ENCODE measurements around the gene MAST2. TPM values are rescaled to one million over a fixed set of nuclear protein-coding genes. Genes with fewer than 3 reads are reported as not detected.
"Not testable (repeated sequence)": the region's sequence is repeated elsewhere in the genome, so short reads cannot be mapped to it uniquely, and the experiment has no call there.

Gene MAST2
- total RNA-seq, 1 experiment from 2014 or later: 77.0 TPM

DNA sequence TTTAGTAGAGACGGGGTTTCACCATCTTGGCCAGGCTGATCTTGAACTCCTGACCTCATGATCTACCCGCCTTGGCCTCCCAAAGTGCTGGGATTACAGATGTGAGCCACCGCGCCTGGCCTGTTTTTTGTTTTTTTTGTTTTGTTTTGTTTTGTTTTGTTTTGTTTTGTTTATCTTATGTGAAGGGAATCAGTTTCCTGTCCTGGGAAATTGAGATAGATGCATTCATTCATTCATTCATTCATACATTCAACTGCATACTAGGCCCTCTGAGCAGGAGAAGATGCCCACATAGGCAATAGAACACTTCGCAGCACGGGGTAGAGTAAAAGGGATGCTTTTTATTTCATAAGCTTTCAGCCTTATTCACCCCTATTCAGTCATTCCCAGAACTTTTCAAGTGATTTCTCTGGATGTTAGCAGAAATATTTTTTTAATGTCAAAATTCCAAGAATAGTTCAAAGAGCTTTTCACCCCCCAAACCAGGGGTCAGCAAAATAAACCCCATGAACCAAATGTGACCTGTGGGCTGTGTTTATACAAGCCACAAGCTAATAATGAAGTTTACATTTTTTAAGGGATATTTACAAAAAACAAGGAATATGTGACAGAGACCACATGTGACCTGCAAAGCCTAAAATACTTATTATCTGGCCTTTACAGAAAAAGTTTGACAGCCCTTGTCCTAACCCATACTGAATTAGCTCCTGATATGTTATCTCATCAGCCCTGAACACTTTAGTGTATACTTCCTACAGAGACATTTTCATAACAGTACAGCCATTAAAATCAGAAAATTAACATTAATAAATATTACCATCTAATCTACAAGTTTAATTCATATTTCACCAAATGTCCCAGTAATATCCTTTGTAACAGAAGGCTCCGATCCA, 127.1 kb downstream of the MAST2 start:
- H3K27me3 ChIP-seq (ENCODE audit: control insufficient read depth, insufficient read depth, low read length): no peaks in the 10 kb centered on the region
- ChIA-PET CTCF (interaction anchor here (1.0 kb wide), 1 partner anchor 14 kb away, joined by 3 read pairs; no protein-coding TSS in a partner anchor), POLR2A (no interaction called here)
- TF ChIP-seq POLR2AphosphoS5 (IDR thresholded peaks at IDR 0.05; ENCODE audit: low read depth, low read length) (no peak), TCF7L2 (IDR thresholded peaks at IDR 0.05; ENCODE audit: low read depth, low read length) (no peak), SIN3A (IDR thresholded peaks at IDR 0.05; ENCODE audit: borderline replicate concordance, insufficient read depth, low read depth, low read length) (no peak)
- TF ChIP-seq, protein P1, sequence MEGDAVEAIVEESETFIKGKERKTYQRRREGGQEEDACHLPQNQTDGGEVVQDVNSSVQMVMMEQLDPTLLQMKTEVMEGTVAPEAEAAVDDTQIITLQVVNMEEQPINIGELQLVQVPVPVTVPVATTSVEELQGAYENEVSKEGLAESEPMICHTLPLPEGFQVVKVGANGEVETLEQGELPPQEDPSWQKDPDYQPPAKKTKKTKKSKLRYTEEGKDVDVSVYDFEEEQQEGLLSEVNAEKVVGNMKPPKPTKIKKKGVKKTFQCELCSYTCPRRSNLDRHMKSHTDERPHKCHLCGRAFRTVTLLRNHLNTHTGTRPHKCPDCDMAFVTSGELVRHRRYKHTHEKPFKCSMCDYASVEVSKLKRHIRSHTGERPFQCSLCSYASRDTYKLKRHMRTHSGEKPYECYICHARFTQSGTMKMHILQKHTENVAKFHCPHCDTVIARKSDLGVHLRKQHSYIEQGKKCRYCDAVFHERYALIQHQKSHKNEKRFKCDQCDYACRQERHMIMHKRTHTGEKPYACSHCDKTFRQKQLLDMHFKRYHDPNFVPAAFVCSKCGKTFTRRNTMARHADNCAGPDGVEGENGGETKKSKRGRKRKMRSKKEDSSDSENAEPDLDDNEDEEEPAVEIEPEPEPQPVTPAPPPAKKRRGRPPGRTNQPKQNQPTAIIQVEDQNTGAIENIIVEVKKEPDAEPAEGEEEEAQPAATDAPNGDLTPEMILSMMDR (IDR thresholded peaks at IDR 0.05): no peak
- TF ChIP-seq, protein P2, sequence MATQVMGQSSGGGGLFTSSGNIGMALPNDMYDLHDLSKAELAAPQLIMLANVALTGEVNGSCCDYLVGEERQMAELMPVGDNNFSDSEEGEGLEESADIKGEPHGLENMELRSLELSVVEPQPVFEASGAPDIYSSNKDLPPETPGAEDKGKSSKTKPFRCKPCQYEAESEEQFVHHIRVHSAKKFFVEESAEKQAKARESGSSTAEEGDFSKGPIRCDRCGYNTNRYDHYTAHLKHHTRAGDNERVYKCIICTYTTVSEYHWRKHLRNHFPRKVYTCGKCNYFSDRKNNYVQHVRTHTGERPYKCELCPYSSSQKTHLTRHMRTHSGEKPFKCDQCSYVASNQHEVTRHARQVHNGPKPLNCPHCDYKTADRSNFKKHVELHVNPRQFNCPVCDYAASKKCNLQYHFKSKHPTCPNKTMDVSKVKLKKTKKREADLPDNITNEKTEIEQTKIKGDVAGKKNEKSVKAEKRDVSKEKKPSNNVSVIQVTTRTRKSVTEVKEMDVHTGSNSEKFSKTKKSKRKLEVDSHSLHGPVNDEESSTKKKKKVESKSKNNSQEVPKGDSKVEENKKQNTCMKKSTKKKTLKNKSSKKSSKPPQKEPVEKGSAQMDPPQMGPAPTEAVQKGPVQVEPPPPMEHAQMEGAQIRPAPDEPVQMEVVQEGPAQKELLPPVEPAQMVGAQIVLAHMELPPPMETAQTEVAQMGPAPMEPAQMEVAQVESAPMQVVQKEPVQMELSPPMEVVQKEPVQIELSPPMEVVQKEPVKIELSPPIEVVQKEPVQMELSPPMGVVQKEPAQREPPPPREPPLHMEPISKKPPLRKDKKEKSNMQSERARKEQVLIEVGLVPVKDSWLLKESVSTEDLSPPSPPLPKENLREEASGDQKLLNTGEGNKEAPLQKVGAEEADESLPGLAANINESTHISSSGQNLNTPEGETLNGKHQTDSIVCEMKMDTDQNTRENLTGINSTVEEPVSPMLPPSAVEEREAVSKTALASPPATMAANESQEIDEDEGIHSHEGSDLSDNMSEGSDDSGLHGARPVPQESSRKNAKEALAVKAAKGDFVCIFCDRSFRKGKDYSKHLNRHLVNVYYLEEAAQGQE (IDR thresholded peaks at IDR 0.05; ENCODE audit: insufficient read depth in 1 of 2, low read depth in 2 of 2, low read length in 1 of 2): no peak
- no peaks in the 10 kb centered on the region for H3K9me3 ChIP-seq (ENCODE audit: control insufficient read depth, insufficient read depth, low read depth, low read length)
- H3K27ac ChIP-seq (ENCODE audit: low read length): peak overlapping the region; percentile 83
- no peak for ATAC-seq
- no peak for DNase-seq (ENCODE audit: low read depth, low spot score)
- in situ Hi-C loops (cut with HindIII; ENCODE audit: low pct_unique_long_range_greater_than_20kb, low sequenced_read_pairs) (no loop called here), intact Hi-C loops (cut with micrococcal nuclease; ENCODE audit: unreplicated experiment) (no loop called here)
- no TSS peak for BruUV-seq (replicated peaks)
- no peaks in the 10 kb centered on the region for H3K36me3 ChIP-seq (ENCODE audit: control insufficient read depth, insufficient read depth, low read length)
- no peak overlapping the region for H3K4me3 ChIP-seq (ENCODE audit: low read depth in 2 of 2, low read length in 2 of 2)
- H3K4me1 ChIP-seq (ENCODE audit: control insufficient read depth, insufficient read depth, low read length): peaks cover 28% of the 10 kb centered on the region

DNA sequence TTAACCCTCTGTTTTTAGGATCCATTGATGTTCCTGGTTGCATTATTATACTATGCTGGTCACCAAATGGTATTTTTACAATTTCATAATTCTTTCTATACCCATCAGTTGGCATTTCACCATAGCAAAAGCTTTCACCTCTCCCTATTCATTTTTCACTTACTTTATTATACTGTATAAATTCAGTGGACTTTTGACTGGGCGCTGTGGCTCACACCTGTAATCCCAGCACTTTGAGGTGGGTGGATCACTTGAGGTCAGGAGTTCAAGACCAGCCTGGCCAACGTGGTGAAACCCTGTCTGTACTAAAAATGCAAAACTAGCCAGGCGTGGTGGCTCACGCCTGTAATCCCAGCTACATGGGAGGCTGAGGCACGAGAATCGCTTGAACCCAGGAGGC, 128.8 kb downstream of the MAST2 start:
- H3K36me3 ChIP-seq (ENCODE audit: control insufficient read depth, insufficient read depth, low read length); DNase-seq (ENCODE audit: low read depth, low spot score); CTCF ChIA-PET; H3K27me3 ChIP-seq (ENCODE audit: control insufficient read depth, insufficient read depth, low read length); ATAC-seq; H3K4me3 ChIP-seq (ENCODE audit: low read depth in 2 of 2, low read length in 2 of 2); BruUV-seq (replicated peaks); in situ Hi-C loops (cut with HindIII; ENCODE audit: low pct_unique_long_range_greater_than_20kb, low sequenced_read_pairs); H3K9me3 ChIP-seq (ENCODE audit: control insufficient read depth, insufficient read depth, low read depth, low read length); intact Hi-C loops (cut with micrococcal nuclease; ENCODE audit: unreplicated experiment); H3K27ac ChIP-seq (ENCODE audit: low read length): not testable (repeated sequence)
- peaks cover 20% of the 10 kb centered on the region for H3K4me1 ChIP-seq (ENCODE audit: control insufficient read depth, insufficient read depth, low read length)
- POLR2A ChIA-PET: interaction anchor here (0.7 kb wide), 1 partner anchor 11 kb away, joined by 15 read pairs; no protein-coding TSS in a partner anchor

DNA sequence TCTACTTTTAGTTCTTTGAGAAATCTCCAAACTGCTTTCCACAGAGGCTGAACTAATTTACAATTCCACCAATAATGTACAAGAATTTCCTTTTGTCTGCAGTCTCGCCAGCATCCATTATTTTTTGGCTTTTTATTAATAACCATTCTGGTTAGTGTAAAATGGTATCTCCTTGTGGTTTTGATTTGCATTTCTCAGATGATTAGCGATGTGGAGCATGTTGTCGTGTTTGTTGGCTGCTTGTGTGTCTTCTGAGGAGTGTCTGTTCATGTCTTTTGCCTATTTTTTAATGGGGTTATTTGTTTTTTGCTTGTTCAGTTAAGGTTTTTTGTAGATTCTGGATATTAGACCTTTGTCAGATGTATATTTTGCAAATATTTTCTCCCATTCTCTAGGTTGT, 131.5 kb downstream of the MAST2 start:
- Histone ChIP-seq H3K4me3 (ENCODE audit: low read depth in 2 of 2, low read length in 2 of 2) (no peak overlapping the region), H3K36me3 (ENCODE audit: control insufficient read depth, insufficient read depth, low read length) (no peaks in the 10 kb centered on the region), H3K4me1 (ENCODE audit: control insufficient read depth, insufficient read depth, low read length) (peaks cover 5% of the 10 kb centered on the region; the same call in 1 of the 2 replicates), H3K27ac (ENCODE audit: low read length) (no peak overlapping the region), H3K27me3 (ENCODE audit: control insufficient read depth, insufficient read depth, low read length) (no peaks in the 10 kb centered on the region), H3K9me3 (ENCODE audit: control insufficient read depth, insufficient read depth, low read depth, low read length) (no peaks in the 10 kb centered on the region)
- TF ChIP-seq TCF7L2 (IDR thresholded peaks at IDR 0.05; ENCODE audit: low read depth, low read length) (no peak), POLR2AphosphoS5 (IDR thresholded peaks at IDR 0.05; ENCODE audit: low read depth, low read length) (no peak), SIN3A (IDR thresholded peaks at IDR 0.05; ENCODE audit: borderline replicate concordance, insufficient read depth, low read depth, low read length) (no peak)
- TF ChIP-seq, protein P1 (IDR thresholded peaks at IDR 0.05): no peak
- TF ChIP-seq, protein P2 (IDR thresholded peaks at IDR 0.05; ENCODE audit: insufficient read depth in 1 of 2, low read depth in 2 of 2, low read length in 1 of 2): no peak
- ATAC-seq (no peak), DNase-seq (ENCODE audit: low read depth, low spot score) (no peak)
- in situ Hi-C loops (cut with HindIII; ENCODE audit: low pct_unique_long_range_greater_than_20kb, low sequenced_read_pairs): no loop called here
- CTCF ChIA-PET: no interaction called here
- no TSS peak for BruUV-seq (replicated peaks)
- intact Hi-C loops (cut with micrococcal nuclease; ENCODE audit: unreplicated experiment): no loop called here
- POLR2A ChIA-PET: no interaction called here
